ENCODE results near the gene IFT20.

DNA sequence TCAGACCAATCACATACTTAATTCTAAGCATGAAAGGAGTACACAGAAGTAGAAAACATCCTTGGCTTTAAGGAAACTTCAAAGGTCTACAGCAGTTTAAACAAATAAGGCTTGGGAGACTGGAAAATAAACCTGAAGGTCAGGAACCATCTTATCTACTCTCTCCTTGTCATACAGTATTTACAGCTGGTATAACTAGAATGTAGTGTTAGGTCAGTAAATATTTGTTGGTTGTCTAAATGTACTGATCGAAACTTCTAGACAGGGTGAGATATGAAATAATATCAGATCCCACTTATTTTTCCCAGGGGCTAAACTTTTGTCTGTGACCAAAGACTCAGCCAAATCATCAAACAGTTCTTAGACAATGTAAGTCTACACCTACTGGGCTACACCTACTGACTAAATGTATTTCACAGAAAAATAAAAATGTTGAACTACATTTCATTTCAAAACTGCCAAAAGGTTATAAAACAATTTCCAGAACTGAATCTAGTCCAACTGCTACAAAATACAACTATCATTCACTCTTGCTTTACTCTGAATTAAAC lies 43.4 kb downstream of the IFT20 start:
- TF ChIP-seq CTCF (IDR thresholded peaks at IDR 0.05 in 4 of 5, conservative IDR thresholded peaks at IDR 0.05 in 1 of 5) (no peak), POLR2A (IDR thresholded peaks at IDR 0.05) (no peak)

Data from gastrocnemius medialis (tissue), 4 donors.